HCEC 1CT (cell line): ENCODE results near the gene UPF3A.
"Not testable (repeated sequence)": the region's sequence is repeated elsewhere in the genome, so short reads cannot be mapped to it uniquely, and the experiment has no call there.

Experiments used
- DNase-seq: peaks from one replicate; pipeline ENCODE4 v3.0.0-alpha.2; 2017

The UPF3A gene

DNA sequence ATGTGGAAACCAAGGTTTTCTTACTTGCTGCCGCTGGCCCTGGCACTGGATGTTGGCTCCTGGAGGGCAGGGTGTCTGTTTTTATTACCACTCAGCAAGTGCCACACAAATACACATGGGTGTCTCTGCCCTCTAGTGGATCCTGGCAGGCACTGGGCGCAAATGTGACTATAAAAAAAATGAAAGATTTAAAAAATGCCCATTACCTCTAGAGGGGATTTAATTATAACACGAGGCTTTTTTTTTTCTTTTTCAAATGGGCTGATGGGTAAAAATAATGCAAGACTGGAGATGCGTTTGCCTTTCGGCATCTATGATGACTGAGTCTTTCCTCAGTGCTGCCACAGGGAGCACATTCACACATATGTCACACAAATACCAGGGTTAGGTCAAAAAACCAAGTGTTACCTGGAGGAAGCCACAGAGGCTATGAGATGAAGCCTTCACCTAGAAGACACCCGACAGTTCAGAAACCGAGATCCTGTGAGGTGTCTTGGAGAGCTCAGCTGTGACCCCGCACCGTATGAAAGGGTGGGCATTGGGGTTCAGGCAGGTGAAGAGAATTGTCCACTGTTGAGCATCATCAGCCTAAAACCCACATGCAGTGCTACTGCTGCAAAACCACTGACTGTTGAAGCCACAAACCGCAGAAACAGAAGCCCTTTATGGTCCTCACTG lies 58.6 kb downstream of the UPF3A start:
- DNase-seq = peak; percentile 31

DNA sequence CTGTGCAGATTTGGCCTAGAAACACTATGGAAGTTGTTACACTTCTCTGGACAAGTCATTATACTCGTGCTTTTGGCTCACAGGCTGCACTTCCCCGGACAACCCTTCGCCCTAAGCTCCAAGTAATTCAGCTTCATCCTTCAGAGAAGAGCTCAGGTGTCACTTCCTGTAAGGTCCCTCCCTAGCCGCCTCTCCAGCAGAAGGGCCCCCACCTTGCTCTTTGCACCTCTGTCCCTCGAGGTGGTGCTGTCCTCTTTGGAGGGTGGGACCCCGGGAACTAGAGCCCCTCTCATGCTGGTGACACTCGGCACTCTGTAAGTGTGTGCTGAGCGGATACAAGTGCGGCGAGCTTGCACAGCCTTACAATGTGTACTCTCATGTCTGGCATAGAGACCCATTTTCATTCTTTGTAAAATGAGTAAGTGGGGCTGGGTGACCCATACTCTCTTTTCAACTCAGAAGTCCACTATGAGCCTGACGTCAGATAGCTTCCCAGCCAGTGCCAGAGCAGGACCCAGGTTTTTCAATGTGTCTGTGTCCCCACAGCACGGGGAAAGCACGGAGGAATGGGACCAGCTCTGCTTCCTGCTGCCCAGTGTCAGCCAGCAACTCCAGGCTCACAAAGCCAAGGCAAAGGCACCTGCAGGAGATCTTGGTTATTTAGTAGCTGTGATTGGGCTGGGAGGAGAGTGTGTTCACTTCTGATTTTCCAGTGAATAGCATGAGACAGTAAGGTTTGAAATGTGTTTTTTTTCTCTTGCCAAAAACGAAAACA lies 59.8 kb downstream of the UPF3A start:
- no peak for DNase-seq

DNA sequence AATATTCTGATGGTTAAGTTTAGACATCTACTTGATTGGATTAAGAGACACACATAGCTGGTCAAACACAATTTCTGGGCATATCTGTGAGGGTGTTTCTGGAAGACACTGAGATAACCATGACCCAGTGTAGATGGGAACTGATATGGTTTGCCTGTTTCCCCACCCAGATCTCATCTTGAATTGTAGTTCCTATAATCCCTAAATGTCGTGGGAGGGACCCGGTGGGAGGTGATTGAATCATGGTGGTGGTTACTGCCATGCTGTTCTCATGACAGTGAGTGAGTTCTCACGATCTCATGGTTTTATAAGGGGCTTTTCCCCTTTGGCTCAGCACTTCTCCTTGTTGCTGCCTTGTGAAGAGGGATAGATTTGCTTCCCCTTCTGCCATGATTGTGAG lies 65.9 kb downstream of the UPF3A start:
- DNase-seq = not testable (repeated sequence)

DNA sequence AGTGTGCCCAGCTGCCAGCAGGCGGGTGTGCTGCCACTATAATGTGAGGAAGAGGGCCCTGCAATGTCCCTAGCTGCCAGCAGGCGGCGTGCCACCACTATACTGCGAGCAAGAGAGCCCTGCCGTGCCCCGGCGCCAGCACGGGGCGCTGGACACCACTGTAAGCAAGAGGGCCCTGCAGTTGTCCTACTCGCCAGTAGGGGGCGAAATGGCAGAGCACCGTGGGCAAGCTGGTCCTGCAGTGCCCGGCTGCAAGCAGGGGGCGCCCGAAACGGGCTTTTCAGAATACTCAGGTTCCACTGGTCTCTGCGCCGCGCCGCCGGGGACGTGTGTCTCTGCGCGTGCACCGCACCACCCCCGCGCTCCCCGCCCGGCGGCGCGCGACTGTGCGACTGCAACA lies 71.4 kb downstream of the UPF3A start:
- DNase-seq = not testable (repeated sequence)

DNA sequence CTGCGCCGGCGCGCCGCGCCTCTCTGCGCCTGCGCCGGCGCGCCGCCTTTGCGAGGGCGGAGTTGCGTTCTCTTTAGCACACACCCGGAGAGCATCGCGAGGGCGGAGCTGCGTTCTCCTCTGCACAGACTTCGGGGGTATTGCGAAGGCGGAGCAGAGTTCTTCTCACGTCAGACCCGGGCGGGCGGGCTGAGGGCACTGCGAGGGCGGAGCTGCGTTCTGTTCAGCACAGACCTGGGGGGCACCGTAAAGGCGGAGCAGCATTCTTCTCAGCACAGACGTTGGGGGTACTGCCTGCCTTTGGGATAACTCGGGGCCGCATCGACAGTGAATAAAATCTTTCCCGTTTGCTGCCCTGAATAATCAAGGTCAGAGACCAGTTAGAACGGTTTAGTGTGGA lies 72.0 kb downstream of the UPF3A start:
- DNase-seq = not testable (repeated sequence)
